ENCODE results near the gene CADPS. TPM values are rescaled to one million over a fixed set of nuclear protein-coding genes. Genes with fewer than 3 reads are reported as not detected.

CADPS gene
- total RNA-seq, 1 experiment from 2014 or later, result 7.0 TPM

- no peak for TF ChIP-seq ATF2 (CRISPR knock-in tag; IDR thresholded peaks at IDR 0.05; ENCODE audit: borderline replicate concordance, low read depth)
These were observed 460.4 kb downstream of the CADPS start (continued) for GRCh38 chr3:62414786-62415185.

DNA sequence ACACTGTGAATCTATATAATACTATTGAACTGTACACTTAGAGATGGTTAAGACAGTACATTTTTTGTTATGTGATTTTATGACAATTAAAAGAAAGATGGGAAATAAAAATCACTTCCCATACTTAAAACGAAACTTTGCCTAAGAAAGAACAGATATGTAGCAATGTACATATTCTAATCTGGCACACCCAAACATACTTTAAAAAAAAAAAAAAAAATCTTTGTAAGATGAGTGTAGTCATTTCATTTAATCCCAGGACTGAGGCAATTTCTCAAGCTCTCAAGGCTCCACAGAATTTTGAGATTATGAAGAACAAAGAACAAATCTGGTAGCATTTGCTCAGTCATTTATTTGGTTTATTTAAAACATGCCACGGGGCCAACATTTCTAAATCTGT is 461.5 kb downstream of the CADPS start:
- DNase-seq (ENCODE audit: low spot score), result no peak
- Mint-ChIP-seq H3K27ac (no peak overlapping the region), H3K27me3 (ENCODE audit: low read depth) (peaks cover 11% of the 10 kb centered on the region), H3K9me3 (0 out of 2 replicates have a peak, but pooled peaks cover 4% of the 10 kb centered on the region), H3K4me1 (peaks cover 30% of the 10 kb centered on the region), H3K36me3 (no peaks in the 10 kb centered on the region), H3K4me3 (no peak overlapping the region)
- no peak for ATAC-seq
- TF ChIP-seq, protein P1, sequence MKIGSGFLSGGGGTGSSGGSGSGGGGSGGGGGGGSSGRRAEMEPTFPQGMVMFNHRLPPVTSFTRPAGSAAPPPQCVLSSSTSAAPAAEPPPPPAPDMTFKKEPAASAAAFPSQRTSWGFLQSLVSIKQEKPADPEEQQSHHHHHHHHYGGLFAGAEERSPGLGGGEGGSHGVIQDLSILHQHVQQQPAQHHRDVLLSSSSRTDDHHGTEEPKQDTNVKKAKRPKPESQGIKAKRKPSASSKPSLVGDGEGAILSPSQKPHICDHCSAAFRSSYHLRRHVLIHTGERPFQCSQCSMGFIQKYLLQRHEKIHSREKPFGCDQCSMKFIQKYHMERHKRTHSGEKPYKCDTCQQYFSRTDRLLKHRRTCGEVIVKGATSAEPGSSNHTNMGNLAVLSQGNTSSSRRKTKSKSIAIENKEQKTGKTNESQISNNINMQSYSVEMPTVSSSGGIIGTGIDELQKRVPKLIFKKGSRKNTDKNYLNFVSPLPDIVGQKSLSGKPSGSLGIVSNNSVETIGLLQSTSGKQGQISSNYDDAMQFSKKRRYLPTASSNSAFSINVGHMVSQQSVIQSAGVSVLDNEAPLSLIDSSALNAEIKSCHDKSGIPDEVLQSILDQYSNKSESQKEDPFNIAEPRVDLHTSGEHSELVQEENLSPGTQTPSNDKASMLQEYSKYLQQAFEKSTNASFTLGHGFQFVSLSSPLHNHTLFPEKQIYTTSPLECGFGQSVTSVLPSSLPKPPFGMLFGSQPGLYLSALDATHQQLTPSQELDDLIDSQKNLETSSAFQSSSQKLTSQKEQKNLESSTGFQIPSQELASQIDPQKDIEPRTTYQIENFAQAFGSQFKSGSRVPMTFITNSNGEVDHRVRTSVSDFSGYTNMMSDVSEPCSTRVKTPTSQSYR (CRISPR knock-in tag; IDR thresholded peaks at IDR 0.05), result no peak
- TF ChIP-seq E2F4 (CRISPR knock-in tag; IDR thresholded peaks at IDR 0.05; ENCODE audit: borderline replicate concordance, low read depth), result no peak
- CTCF ChIA-PET, result interaction anchor here (2.6 kb wide), 1 partner anchor 35 kb away, joined by 7 read pairs; no protein-coding TSS in a partner anchor
- POLR2A ChIA-PET, result no interaction called here

DNA sequence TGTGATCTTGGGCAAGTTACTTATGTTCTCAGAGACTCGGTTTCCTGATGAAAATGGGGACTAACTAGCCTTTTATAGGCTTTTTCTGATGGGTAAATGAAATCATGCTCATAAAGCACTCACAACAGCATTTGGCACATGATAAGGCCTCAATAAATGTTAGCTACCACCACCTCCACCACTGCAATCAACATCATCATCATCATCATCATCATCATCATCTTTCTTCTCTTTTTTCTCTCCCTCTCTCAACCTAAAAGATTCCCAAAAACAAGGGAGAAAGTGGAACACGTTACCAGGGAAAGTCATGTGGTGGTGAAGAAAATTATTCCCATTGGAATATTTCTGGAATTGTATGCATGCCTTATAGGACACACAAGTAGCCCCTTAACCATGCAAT is 468.3 kb downstream of the CADPS start:
- Mint-ChIP-seq H3K9me3 (no peaks in the 10 kb centered on the region), H3K36me3 (no peaks in the 10 kb centered on the region), H3K27me3 (ENCODE audit: low read depth) (peaks cover 15% of the 10 kb centered on the region), H3K27ac (no peak overlapping the region), H3K4me1 (no peaks in the 10 kb centered on the region), H3K4me3 (no peak overlapping the region)
- ChIA-PET CTCF (no interaction called here), POLR2A (no interaction called here)
- TF ChIP-seq IRF2 (CRISPR knock-in tag; IDR thresholded peaks at IDR 0.05; ENCODE audit: borderline replicate concordance, low read depth) (no peak), ZNF232 (CRISPR knock-in tag; IDR thresholded peaks at IDR 0.05) (no peak), GRHL2 (CRISPR knock-in tag; IDR thresholded peaks at IDR 0.05; ENCODE audit: insufficient replicate concordance, severe bottlenecking) (no peak), OVOL2 (CRISPR knock-in tag; IDR thresholded peaks at IDR 0.05; ENCODE audit: borderline replicate concordance) (no peak), ZMAT4 (CRISPR knock-in tag; IDR thresholded peaks at IDR 0.05) (no peak), HMGXB4 (CRISPR knock-in tag; IDR thresholded peaks at IDR 0.05) (no peak), E2F4 (CRISPR knock-in tag; IDR thresholded peaks at IDR 0.05; ENCODE audit: borderline replicate concordance, low read depth) (no peak)
- TF ChIP-seq, protein P2, sequence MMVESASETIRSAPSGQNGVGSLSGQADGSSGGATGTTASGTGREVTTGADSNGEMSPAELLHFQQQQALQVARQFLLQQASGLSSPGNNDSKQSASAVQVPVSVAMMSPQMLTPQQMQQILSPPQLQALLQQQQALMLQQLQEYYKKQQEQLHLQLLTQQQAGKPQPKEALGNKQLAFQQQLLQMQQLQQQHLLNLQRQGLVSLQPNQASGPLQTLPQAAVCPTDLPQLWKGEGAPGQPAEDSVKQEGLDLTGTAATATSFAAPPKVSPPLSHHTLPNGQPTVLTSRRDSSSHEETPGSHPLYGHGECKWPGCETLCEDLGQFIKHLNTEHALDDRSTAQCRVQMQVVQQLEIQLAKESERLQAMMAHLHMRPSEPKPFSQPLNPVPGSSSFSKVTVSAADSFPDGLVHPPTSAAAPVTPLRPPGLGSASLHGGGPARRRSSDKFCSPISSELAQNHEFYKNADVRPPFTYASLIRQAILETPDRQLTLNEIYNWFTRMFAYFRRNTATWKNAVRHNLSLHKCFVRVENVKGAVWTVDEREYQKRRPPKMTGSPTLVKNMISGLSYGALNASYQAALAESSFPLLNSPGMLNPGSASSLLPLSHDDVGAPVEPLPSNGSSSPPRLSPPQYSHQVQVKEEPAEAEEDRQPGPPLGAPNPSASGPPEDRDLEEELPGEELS (CRISPR knock-in tag; IDR thresholded peaks at IDR 0.05), result no peak
- TF ChIP-seq, protein P3, sequence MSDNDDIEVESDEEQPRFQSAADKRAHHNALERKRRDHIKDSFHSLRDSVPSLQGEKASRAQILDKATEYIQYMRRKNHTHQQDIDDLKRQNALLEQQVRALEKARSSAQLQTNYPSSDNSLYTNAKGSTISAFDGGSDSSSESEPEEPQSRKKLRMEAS (CRISPR knock-in tag; IDR thresholded peaks at IDR 0.05), result no peak
- ATAC-seq (no peak), DNase-seq (ENCODE audit: low spot score) (no peak)
